ENCODE measurements around the gene SGCG. TPM values are rescaled to one million over a fixed set of nuclear protein-coding genes. Genes with fewer than 3 reads are reported as not detected.

SGCG gene
- total RNA-seq, 1 experiment from 2014 or later, result not detected

DNA sequence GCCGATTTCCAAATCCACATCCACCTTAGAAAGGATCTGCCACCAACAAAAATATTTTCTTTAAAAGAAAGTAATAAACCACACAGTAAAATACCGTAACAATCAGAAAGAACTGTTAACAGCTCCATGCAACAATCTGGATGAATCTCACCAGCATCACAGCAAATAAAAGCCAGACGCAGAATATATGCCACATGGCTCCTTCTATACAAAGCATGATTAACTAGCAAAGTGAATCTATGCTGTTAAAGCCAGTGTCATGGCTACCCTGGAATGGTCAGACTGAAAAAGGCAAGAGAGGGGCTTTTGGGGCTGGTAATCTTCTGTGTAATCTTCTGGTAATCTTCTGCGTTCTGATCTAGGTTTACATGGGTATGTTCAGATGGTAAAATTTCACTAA, 171.4 kb downstream of the SGCG start:
- Histone ChIP-seq H3K9ac (ENCODE audit: extremely low read depth, insufficient read length, low read length) (no peak overlapping the region), H3K14ac (ENCODE audit: insufficient read depth, low read length) (no peak overlapping the region), H3K4me1 (ENCODE audit: insufficient read depth, low read length) (no peaks in the 10 kb centered on the region), H3K56ac (ENCODE audit: insufficient read length, low read depth, low read length) (no peak overlapping the region), H4K8ac (replicated peaks; ENCODE audit: insufficient read length, low read depth, low read length) (no peak overlapping the region), H3T11ph (ENCODE audit: low read length) (no peak overlapping the region), H2AK5ac (ENCODE audit: insufficient read length, low read length) (no peak overlapping the region), H4K91ac (ENCODE audit: insufficient read length, low read depth, low read length) (no peak overlapping the region), H3K23me2 (ENCODE audit: insufficient read length, low read depth, low read length, poor library complexity, severe bottlenecking) (no peaks in the 10 kb centered on the region), H2BK20ac (ENCODE audit: low read depth, low read length, poor library complexity, severe bottlenecking) (no peak overlapping the region), H3K79me2 (ENCODE audit: insufficient read depth, low read length) (0 out of 2 replicates have a peak, but pooled peaks cover 4% of the 10 kb centered on the region), H3K23ac (ENCODE audit: insufficient read length, low read depth, low read length) (no peak overlapping the region), H3K27ac (ENCODE audit: insufficient read length, low read depth, low read length) (no peak overlapping the region), H3K79me1 (ENCODE audit: insufficient read depth, low read depth, low read length, poor library complexity, severe bottlenecking) (peaks cover 5% of the 10 kb centered on the region), H3K18ac (ENCODE audit: insufficient read length, low read depth, low read length) (no peak overlapping the region), H2BK12ac (ENCODE audit: insufficient read length, low read depth, low read length) (no peak overlapping the region), H4K5ac (ENCODE audit: insufficient read length, low read depth, low read length) (no peak overlapping the region), H3K4ac (ENCODE audit: low read depth, low read length) (no peak overlapping the region), H2BK120ac (ENCODE audit: low read depth, low read length, poor library complexity, severe bottlenecking) (no peak overlapping the region), H3K4me2 (ENCODE audit: insufficient read depth, insufficient read length, low read length) (no peak overlapping the region), H2BK15ac (ENCODE audit: low read depth, low read length) (no peak overlapping the region), H2BK5ac (ENCODE audit: insufficient read length, low read length) (no peak overlapping the region), H2AFZ (ENCODE audit: low read length) (no peak overlapping the region), H3K9me3 (ENCODE audit: control insufficient read depth, low read depth, low read length) (no peaks in the 10 kb centered on the region), H4K20me1 (ENCODE audit: control insufficient read depth, insufficient read depth, insufficient read length) (no peaks in the 10 kb centered on the region), H3K27me3 (ENCODE audit: insufficient read depth, low read length) (no peaks in the 10 kb centered on the region)
- H3K27ac Mint-ChIP-seq, result no peak overlapping the region
- no peaks in the 10 kb centered on the region for H3K9me3 Mint-ChIP-seq
- H3K4me1 Mint-ChIP-seq, result no peaks in the 10 kb centered on the region
- H3K27me3 Mint-ChIP-seq (ENCODE audit: low read depth), result no peaks in the 10 kb centered on the region
- no CpG with 5 or more reads among the region's 4 CpGs for WGBS (ENCODE audit: extremely low coverage, insufficient read length, low lambda C conversion rate)
- H3K4me3 Mint-ChIP-seq, result no peak overlapping the region
- TF ChIP-seq, protein P1, sequence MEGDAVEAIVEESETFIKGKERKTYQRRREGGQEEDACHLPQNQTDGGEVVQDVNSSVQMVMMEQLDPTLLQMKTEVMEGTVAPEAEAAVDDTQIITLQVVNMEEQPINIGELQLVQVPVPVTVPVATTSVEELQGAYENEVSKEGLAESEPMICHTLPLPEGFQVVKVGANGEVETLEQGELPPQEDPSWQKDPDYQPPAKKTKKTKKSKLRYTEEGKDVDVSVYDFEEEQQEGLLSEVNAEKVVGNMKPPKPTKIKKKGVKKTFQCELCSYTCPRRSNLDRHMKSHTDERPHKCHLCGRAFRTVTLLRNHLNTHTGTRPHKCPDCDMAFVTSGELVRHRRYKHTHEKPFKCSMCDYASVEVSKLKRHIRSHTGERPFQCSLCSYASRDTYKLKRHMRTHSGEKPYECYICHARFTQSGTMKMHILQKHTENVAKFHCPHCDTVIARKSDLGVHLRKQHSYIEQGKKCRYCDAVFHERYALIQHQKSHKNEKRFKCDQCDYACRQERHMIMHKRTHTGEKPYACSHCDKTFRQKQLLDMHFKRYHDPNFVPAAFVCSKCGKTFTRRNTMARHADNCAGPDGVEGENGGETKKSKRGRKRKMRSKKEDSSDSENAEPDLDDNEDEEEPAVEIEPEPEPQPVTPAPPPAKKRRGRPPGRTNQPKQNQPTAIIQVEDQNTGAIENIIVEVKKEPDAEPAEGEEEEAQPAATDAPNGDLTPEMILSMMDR (conservative IDR thresholded peaks at IDR 0.05), result no peak
- H3K36me3 Mint-ChIP-seq (ENCODE audit: insufficient read depth in 1 of 3, low read depth in 3 of 3), result peaks cover 30 to 78% (median 49%) of the 10 kb centered on the region in 3 experiments; a peak in 6 of 7 replicates
- no peak for DNase-seq

Measured in H9 (cell line).